Endothelial cell of umbilical vein (primary cell): ENCODE results near the gene FAM114A1. TPM values are rescaled to one million over a fixed set of nuclear protein-coding genes. Genes with fewer than 3 reads are reported as not detected.
"Not testable (repeated sequence)": the region's sequence is repeated elsewhere in the genome, so short reads cannot be mapped to it uniquely, and the experiment has no call there.

Experiments
- BruUV-seq: library from RNA; stranded (reverse); fragments of 400-500 nt; replicated peaks from 2 replicates; lab custom pipeline; 2021; lab: Mats Ljungman, UMichigan
- CTCF ChIA-PET: fragments of 300-600, 350-600 bp; sonication (Branson Sonifier 250); formaldehyde crosslinking; loops from one replicate; lab custom pipeline; 2021; ENCODE audit warnings: antibody characterized with exemption, inconsistent platforms; lab: Charles Lee
- POLR2A ChIA-PET: fragments of 300-600, 350-600 bp; sonication (Branson Sonifier 250); formaldehyde crosslinking; loops from one replicate; lab custom pipeline; 2021; ENCODE audit warnings: antibody characterized with exemption, inconsistent platforms; lab: Charles Lee
- DNase-seq: peaks from one replicate; pipeline ENCODE4 v3.0.0-alpha.2; 2011; ENCODE audit warnings: low read depth, low spot score
- FAIRE-seq: peaks from 2 replicates; lab custom pipeline; 2011; peaks lifted over from hg19 to GRCh38; lab: Jason Lieb, UNC
- H2AFZ ChIP-seq: 2 replicates; pipeline ENCODE4 v1.6.0; 2012; ENCODE audit warnings: low read depth, low read length, control low read depth, inconsistent platforms
- H3K27ac ChIP-seq: 2 replicates; pipeline ENCODE4 v1.5.1; 2011; ENCODE audit warnings: low read depth, mild to moderate bottlenecking, control low read depth, low read length, moderate library complexity; ENCODE audit not compliant: insufficient read depth
- H3K27me3 ChIP-seq, 2 experiments: 2 replicates each; pipeline versions ENCODE4 v1.6.0 to v1.6.1; 2011; ENCODE audit warnings: low read length in 2 of 2, mixed read lengths in 1 of 2; ENCODE audit not compliant: control insufficient read depth in 2 of 2, insufficient read depth in 2 of 2
- H3K36me3 ChIP-seq, 2 experiments: 2 replicates in 1 of 2; 3 replicates in 1 of 2; pipeline ENCODE4 v1.5.1; 2011; ENCODE audit warnings: low read length in 2 of 2, mild to moderate bottlenecking in 1 of 2, moderate library complexity in 1 of 2; ENCODE audit not compliant: control insufficient read depth in 2 of 2, insufficient read depth in 2 of 2; ENCODE audit errors: extremely low read depth in 1 of 2
- H3K4me1 ChIP-seq: 3 replicates; pipeline ENCODE4 v1.5.1; 2011; ENCODE audit warnings: mild to moderate bottlenecking, low read length; ENCODE audit not compliant: control insufficient read depth, insufficient read depth; ENCODE audit errors: extremely low read depth
- H3K4me2 ChIP-seq: 2 replicates; pipeline ENCODE4 v1.6.1; 2011; ENCODE audit warnings: low read length, control low read depth, mixed read lengths; ENCODE audit not compliant: insufficient read depth
- H3K4me3 ChIP-seq, 3 experiments: fragments of 200-600 bp in 1 of 3; sonication (generic), shearing (Covaris generic) in 1 of 3; replicated peaks in 1 of 3; 2 replicates each; pipeline ENCODE4 v1.5.1; 2011 to 2016; ENCODE audit warnings: control low read depth in 3 of 3, low read length in 3 of 3, mild to moderate bottlenecking in 2 of 3, inconsistent platforms in 1 of 3, low read depth in 1 of 3, moderate library complexity in 1 of 3; ENCODE audit not compliant: insufficient read depth in 1 of 3
- H3K79me2 ChIP-seq: 2 replicates; pipeline ENCODE4 v1.6.0; 2012; ENCODE audit warnings: low read length, inconsistent platforms; ENCODE audit not compliant: control insufficient read depth, insufficient read depth
- H3K9ac ChIP-seq: replicated peaks from 2 replicates; pipeline ENCODE3; 2011; ENCODE audit warnings: low read length, control low read depth; ENCODE audit not compliant: insufficient read depth; ENCODE audit errors: extremely low read depth
- H3K9me1 ChIP-seq: replicated peaks from 3 replicates; pipeline ENCODE4 v1.6.0; 2011; ENCODE audit warnings: mild to moderate bottlenecking, low read length; ENCODE audit not compliant: control insufficient read depth, insufficient read depth; ENCODE audit errors: extremely low read depth
- H3K9me3 ChIP-seq: replicated peaks from 2 replicates; pipeline ENCODE4 v1.5.1; 2012; ENCODE audit warnings: low read length, inconsistent platforms; ENCODE audit not compliant: control insufficient read depth, insufficient read depth
- H4K20me1 ChIP-seq: replicated peaks from 2 replicates; pipeline ENCODE3; 2011; ENCODE audit warnings: mild to moderate bottlenecking, low read length; ENCODE audit not compliant: control insufficient read depth, insufficient read depth; ENCODE audit errors: extremely low read depth
- EZH2 ChIP-seq: IDR thresholded peaks from 2 replicates; pipeline ENCODE4 v1.6.1; 2012; ENCODE audit warnings: borderline replicate concordance, low read depth, mild to moderate bottlenecking, moderate library complexity, low read length, inconsistent platforms; ENCODE audit not compliant: severe bottlenecking
- FOS ChIP-seq: IDR thresholded peaks from 2 replicates; pipeline ENCODE4 v1.6.1; 2011; ENCODE audit warnings: mild to moderate bottlenecking, low read length, moderate library complexity, borderline replicate concordance; ENCODE audit not compliant: insufficient read depth
- GATA2 ChIP-seq: IDR thresholded peaks from 2 replicates; pipeline ENCODE4 v1.7.0; 2011; ENCODE audit warnings: low read depth, mild to moderate bottlenecking, moderate library complexity, mixed read lengths, low read length; ENCODE audit not compliant: insufficient read length, insufficient read depth
- MYC ChIP-seq: IDR thresholded peaks from one replicate; pipeline ENCODE4 v1.6.1; 2011; ENCODE audit warnings: mild to moderate bottlenecking, low read depth, low read length
- POLR2A ChIP-seq: IDR thresholded peaks from 2 replicates; pipeline ENCODE4 v1.6.1; 2012; ENCODE audit warnings: low read depth, mild to moderate bottlenecking, control low read depth, low read length
- dilution Hi-C: fragments of 300-500 bp; cut with MboI; formaldehyde crosslinking; loops from one replicate; pipeline ENCODE4 v1.15.0; 2019; ENCODE audit warnings: low sequenced_read_pairs; ENCODE audit not compliant: extremely low pct_ligation_motif_present
- intact Hi-C: fragments of 100-400 bp; cut with micrococcal nuclease; formaldehyde crosslinking; loops from one replicate; pipeline ENCODE4 v1.10.0; 2022
- polyA plus RNA-seq, 4 experiments: library from polyadenylated mRNA; depleted of rRNA in 3 of 4; stranded (reverse) in 3 of 4; unstranded in 1 of 4; fragments of >200 nt; gene quantifications; 2 replicates each; pipeline versions ENCODE4 v1.2.1 to v1.2.3, GENCODE V29; 2011 to 2012; ENCODE audit warnings: missing spikeins in 1 of 4
- total RNA-seq: library from RNA; stranded (reverse); gene quantifications from 2 replicates; pipeline ENCODE4 v1.2.3, GENCODE V29; 2021
- TF ChIP-seq, protein P1 (sequence below), 2 donors: IDR thresholded peaks; 1 replicate in 1 of 2; 2 replicates in 1 of 2; pipeline ENCODE4 v1.5.1; 2011; ENCODE audit warnings: low read length in 2 of 2, mild to moderate bottlenecking in 2 of 2, moderate library complexity in 2 of 2, control low read depth in 1 of 2, inconsistent platforms in 1 of 2, low read depth in 1 of 2; ENCODE audit not compliant: insufficient read depth in 1 of 2; ENCODE audit errors: extremely low read depth in 1 of 2
- TF ChIP-seq, protein P2 (sequence below): IDR thresholded peaks from 2 replicates; pipeline ENCODE4 v1.6.1; 2011; ENCODE audit not compliant: insufficient read depth, insufficient read length

Gene FAM114A1
- total and polyA plus RNA-seq, 2 donors (not counting 3 experiments of a cell fraction or from before 2014, with no cell fraction given), result 99.2 to 118 TPM

GRCh38 chr4:38914854-38915253 is 47.2 kb downstream of the FAM114A1 start:
- Histone ChIP-seq H4K20me1 (no peaks in the 10 kb centered on the region), H3K4me3 (no peak overlapping the region), H3K9me1 (no peaks in the 10 kb centered on the region), H3K4me1 (no peaks in the 10 kb centered on the region), H3K36me3 (peaks cover 27 to 34% of the 10 kb centered on the region in 2 experiments), H3K79me2 (no peaks in the 10 kb centered on the region), H2AFZ (no peak overlapping the region), H3K27me3 (no peaks in the 10 kb centered on the region), H3K27ac (no peak overlapping the region), H3K9me3 (no peaks in the 10 kb centered on the region), H3K9ac (no peak overlapping the region), H3K4me2 (no peak overlapping the region)
- dilution Hi-C loops, result no loop called here
- TF ChIP-seq FOS (no peak), MYC (no peak), GATA2 (no peak), EZH2 (no peak), POLR2A (no peak)
- TF ChIP-seq, protein P1, sequence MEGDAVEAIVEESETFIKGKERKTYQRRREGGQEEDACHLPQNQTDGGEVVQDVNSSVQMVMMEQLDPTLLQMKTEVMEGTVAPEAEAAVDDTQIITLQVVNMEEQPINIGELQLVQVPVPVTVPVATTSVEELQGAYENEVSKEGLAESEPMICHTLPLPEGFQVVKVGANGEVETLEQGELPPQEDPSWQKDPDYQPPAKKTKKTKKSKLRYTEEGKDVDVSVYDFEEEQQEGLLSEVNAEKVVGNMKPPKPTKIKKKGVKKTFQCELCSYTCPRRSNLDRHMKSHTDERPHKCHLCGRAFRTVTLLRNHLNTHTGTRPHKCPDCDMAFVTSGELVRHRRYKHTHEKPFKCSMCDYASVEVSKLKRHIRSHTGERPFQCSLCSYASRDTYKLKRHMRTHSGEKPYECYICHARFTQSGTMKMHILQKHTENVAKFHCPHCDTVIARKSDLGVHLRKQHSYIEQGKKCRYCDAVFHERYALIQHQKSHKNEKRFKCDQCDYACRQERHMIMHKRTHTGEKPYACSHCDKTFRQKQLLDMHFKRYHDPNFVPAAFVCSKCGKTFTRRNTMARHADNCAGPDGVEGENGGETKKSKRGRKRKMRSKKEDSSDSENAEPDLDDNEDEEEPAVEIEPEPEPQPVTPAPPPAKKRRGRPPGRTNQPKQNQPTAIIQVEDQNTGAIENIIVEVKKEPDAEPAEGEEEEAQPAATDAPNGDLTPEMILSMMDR (IDR thresholded peaks at IDR 0.05; ENCODE audit: extremely low read depth in 1 of 2, insufficient read depth in 1 of 2, low read depth in 1 of 2, low read length in 2 of 2), result no peak
- TF ChIP-seq, protein P2, sequence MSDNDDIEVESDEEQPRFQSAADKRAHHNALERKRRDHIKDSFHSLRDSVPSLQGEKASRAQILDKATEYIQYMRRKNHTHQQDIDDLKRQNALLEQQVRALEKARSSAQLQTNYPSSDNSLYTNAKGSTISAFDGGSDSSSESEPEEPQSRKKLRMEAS, result no peak
- ChIA-PET POLR2A (no interaction called here), CTCF (interaction anchor here (0.9 to 2.1 kb wide), 2 partner anchors 12 to 220 kb away, joined by 3 to 10 read pairs; no protein-coding TSS in a partner anchor)
- no TSS peak for BruUV-seq
- FAIRE-seq, result no peak
- DNase-seq, result no peak
- intact Hi-C loops, result no loop called here

DNA sequence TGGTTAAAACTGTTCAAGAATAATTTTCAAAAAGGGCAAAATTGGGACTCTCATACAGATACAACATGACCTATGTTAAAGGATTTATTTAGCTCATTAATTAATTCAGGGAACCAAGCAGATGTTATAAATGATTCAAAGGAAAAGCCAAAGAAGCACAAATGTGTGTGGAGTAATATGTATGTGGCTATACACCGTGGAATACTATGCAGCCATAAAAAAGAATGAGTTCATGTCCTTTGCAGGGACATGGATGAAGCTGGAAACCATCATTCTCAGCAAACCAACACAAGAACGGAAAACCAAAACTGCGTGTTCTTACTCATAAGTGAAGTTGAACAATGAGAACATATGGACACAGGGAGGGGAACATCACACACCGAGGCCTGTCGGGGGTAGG is 48.7 kb downstream of the FAM114A1 start:
- CTCF ChIA-PET, result interaction anchor here (0.8 kb wide), 1 partner anchor 219 kb away, joined by 4 read pairs; no protein-coding TSS in a partner anchor
- H3K27ac ChIP-seq, H4K20me1 ChIP-seq, BruUV-seq, H3K4me1 ChIP-seq, H2AFZ ChIP-seq, dilution Hi-C loops, FAIRE-seq, POLR2A ChIA-PET, H3K9ac ChIP-seq, H3K4me3 ChIP-seq, H3K4me2 ChIP-seq, H3K79me2 ChIP-seq, H3K9me1 ChIP-seq, DNase-seq, H3K27me3 ChIP-seq, H3K9me3 ChIP-seq, intact Hi-C loops: not testable (repeated sequence)
- peaks cover 25% of the 10 kb centered on the region in 2 experiments for H3K36me3 ChIP-seq
